ENCODE measurements around the gene ZNF688. TPM values are rescaled to one million over a fixed set of nuclear protein-coding genes. Genes with fewer than 3 reads are reported as not detected.

The ZNF688 gene
- total and polyA plus RNA-seq, 2 of the 13 experiments (the other 11 are each of a cell fraction or from before 2014, with no cell fraction given): 2.4 to 5.4 TPM

DNA sequence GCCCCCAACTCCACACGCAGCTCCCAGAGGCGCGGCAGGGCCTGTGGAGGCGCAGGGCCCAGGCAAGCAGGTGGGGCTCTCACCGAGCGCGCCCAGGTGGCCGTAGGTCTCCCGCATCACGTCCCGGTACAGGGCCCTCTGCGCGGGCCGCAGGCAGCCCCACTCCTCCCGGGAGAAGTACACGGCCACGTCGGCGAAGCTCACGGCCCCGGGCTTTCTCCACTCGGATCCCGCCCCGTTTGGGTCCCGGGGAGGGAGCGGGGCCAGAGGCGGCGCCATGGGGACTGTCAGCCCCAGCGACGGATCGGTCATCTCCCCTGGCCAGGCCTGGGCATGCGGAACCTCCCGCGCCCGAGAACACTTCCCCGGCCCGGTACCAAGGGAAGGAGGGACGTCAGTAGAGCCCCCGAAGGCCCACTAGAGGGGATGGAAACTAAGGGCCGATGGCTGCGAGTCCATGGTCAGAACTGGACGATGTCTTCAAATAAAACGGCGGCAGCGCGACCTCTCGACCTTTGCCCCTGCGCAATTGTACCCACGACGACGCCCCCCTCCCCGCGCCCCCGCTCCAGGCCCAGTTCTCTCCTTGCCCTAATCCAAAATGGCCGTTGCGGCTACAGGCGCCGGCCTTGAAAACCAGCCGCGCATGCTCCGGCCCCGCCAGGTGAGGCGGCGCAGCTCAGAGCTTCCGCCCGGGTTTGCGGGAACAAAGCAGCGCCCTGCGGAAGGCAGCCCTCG lies 37.0 kb downstream of the ZNF688 start, which contains the start of gene ZNF747 (continued):
- TF ChIP-seq NFE2 (CRISPR knock-in tag; IDR thresholded peaks at IDR 0.05) (0 out of 2 replicates have a peak, but pooled peaks have one; percentile 42), ZBTB21 (CRISPR knock-in tag; IDR thresholded peaks at IDR 0.05) (no peak; the same call in 1 of the 2 replicates), ZKSCAN8 (CRISPR knock-in tag; IDR thresholded peaks at IDR 0.05; ENCODE audit: borderline replicate concordance) (peak; percentile 33; the same call in 1 of the 2 replicates), BCL6 (CRISPR knock-in tag; IDR thresholded peaks at IDR 0.05) (peak; percentile 4; the same call in 1 of the 2 replicates), POLR2AphosphoS5 (IDR thresholded peaks at IDR 0.05; ENCODE audit: low read depth, low read length) (peak; percentile 89; the same call in 1 of the 2 replicates), ZNF75D (CRISPR knock-in tag; IDR thresholded peaks at IDR 0.05; ENCODE audit: borderline replicate concordance) (no peak), HOXA7 (CRISPR knock-in tag; IDR thresholded peaks at IDR 0.05) (no peak), ZNF30 (CRISPR knock-in tag; IDR thresholded peaks at IDR 0.05) (peak; percentile 82), HOXD1 (CRISPR knock-in tag; IDR thresholded peaks at IDR 0.05) (peak; percentile 6; the same call in 1 of the 2 replicates), ZNF605 (CRISPR knock-in tag; IDR thresholded peaks at IDR 0.05) (peak; percentile 90), ZNF644 (CRISPR knock-in tag; IDR thresholded peaks at IDR 0.05; ENCODE audit: low read depth) (no peak), POLR2G (IDR thresholded peaks at IDR 0.05; ENCODE audit: low read depth, low read length) (peak; percentile 82)
- TF ChIP-seq, protein P1, sequence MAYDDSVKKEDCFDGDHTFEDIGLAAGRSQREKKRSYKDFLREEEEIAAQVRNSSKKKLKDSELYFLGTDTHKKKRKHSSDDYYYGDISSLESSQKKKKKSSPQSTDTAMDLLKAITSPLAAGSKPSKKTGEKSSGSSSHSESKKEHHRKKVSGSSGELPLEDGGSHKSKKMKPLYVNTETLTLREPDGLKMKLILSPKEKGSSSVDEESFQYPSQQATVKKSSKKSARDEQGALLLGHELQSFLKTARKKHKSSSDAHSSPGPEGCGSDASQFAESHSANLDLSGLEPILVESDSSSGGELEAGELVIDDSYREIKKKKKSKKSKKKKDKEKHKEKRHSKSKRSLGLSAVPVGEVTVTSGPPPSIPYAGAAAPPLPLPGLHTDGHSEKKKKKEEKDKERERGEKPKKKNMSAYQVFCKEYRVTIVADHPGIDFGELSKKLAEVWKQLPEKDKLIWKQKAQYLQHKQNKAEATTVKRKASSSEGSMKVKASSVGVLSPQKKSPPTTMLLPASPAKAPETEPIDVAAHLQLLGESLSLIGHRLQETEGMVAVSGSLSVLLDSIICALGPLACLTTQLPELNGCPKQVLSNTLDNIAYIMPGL (CRISPR knock-in tag; IDR thresholded peaks at IDR 0.05; ENCODE audit: borderline replicate concordance in 1 of 2, low read depth in 1 of 2): peak; percentile 91 to 97
- TF ChIP-seq, protein P2, sequence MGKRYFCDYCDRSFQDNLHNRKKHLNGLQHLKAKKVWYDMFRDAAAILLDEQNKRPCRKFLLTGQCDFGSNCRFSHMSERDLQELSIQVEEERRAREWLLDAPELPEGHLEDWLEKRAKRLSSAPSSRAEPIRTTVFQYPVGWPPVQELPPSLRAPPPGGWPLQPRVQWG (CRISPR knock-in tag; IDR thresholded peaks at IDR 0.05; ENCODE audit: borderline replicate concordance, low read depth): no peak; the same call in 1 of the 2 replicates
- TF ChIP-seq, protein P3, sequence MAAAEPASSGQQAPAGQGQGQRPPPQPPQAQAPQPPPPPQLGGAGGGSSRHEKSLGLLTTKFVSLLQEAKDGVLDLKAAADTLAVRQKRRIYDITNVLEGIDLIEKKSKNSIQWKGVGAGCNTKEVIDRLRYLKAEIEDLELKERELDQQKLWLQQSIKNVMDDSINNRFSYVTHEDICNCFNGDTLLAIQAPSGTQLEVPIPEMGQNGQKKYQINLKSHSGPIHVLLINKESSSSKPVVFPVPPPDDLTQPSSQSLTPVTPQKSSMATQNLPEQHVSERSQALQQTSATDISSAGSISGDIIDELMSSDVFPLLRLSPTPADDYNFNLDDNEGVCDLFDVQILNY (CRISPR knock-in tag; conservative IDR thresholded peaks at IDR 0.05): peak; percentile 55
- TF ChIP-seq, protein P4, sequence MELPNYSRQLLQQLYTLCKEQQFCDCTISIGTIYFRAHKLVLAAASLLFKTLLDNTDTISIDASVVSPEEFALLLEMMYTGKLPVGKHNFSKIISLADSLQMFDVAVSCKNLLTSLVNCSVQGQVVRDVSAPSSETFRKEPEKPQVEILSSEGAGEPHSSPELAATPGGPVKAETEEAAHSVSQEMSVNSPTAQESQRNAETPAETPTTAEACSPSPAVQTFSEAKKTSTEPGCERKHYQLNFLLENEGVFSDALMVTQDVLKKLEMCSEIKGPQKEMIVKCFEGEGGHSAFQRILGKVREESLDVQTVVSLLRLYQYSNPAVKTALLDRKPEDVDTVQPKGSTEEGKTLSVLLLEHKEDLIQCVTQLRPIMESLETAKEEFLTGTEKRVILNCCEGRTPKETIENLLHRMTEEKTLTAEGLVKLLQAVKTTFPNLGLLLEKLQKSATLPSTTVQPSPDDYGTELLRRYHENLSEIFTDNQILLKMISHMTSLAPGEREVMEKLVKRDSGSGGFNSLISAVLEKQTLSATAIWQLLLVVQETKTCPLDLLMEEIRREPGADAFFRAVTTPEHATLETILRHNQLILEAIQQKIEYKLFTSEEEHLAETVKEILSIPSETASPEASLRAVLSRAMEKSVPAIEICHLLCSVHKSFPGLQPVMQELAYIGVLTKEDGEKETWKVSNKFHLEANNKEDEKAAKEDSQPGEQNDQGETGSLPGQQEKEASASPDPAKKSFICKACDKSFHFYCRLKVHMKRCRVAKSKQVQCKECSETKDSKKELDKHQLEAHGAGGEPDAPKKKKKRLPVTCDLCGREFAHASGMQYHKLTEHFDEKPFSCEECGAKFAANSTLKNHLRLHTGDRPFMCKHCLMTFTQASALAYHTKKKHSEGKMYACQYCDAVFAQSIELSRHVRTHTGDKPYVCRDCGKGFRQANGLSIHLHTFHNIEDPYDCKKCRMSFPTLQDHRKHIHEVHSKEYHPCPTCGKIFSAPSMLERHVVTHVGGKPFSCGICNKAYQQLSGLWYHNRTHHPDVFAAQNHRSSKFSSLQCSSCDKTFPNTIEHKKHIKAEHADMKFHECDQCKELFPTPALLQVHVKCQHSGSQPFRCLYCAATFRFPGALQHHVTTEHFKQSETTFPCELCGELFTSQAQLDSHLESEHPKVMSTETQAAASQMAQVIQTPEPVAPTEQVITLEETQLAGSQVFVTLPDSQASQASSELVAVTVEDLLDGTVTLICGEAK (IDR thresholded peaks at IDR 0.05): 0 out of 2 replicates have a peak, but pooled peaks have one; percentile 16
- TF ChIP-seq, protein P4 (CRISPR knock-in tag; IDR thresholded peaks at IDR 0.05): peak; percentile 66

All from HepG2 (cell line).